SK-N-MC (cell line): ENCODE results near the gene GMDS.

Source experiments
- EZH2 ChIP-seq: fragments of 200-600 bp; sonication (generic); IDR thresholded peaks from one replicate; pipeline ENCODE4 v1.6.1; 2017; ENCODE audit warnings: antibody characterized with exemption
- FOXP2 ChIP-seq: optimal IDR thresholded peaks from 2 replicates; pipeline ENCODE3; 2011; ENCODE audit warnings: mild to moderate bottlenecking, moderate library complexity; ENCODE audit not compliant: insufficient read depth; ENCODE audit errors: extremely low read length, control extremely low read depth
- POLR2AphosphoS5 ChIP-seq: IDR thresholded peaks from 2 replicates; pipeline ENCODE4 v1.6.1; 2012; ENCODE audit warnings: mild to moderate bottlenecking, low read depth, low read length, borderline replicate concordance

DNA sequence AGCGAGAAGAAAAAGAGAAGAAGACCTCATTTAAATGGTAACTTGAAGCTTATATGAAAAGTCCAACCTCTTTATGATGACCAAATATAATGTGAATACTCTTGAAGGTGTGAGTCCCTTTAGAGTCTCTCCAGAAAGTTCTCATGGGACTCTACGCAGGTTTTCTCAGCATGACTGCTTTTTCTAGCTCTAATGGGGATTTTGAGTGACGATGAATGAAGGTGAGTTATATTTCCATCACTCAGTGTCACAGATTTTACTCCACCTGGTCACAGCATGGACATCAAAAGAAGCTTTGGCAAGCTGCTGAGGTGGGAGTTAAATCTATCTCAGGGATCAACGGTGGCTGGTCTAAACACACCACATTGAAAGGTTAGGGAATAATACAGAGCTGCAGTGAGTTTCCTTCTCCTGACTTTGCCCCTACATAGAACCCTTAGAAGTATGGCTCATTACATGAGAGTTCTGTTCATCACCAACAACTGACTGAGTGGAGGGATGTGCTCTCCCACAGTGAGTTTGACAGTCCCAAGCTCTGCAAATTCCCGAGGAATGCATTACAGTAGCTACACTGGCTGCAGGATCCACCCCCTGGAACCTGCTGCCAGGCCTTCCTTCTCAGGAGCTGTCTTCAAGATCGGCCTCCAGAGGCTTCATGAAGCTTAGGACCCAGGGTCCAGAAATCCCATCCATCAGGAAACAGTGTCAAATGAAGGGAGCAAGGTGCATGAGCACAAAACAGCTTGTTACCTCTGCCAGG, 508.9 kb downstream of the GMDS start:
- TF ChIP-seq POLR2AphosphoS5 (no peak), FOXP2 (no peak), EZH2 (no peak)
